GM18505 (cell line): ENCODE data around the gene LRRC25.
"Not testable (repeated sequence)": the region's sequence is repeated elsewhere in the genome, so short reads cannot be mapped to it uniquely, and the experiment has no call there.

Experiments used
- ATAC-seq: cut with Tn5 transposase; IDR thresholded peaks from one replicate; pipeline ENCODE4 v1.9.1; 2021; ENCODE audit not compliant: unreplicated experiment
- POLR2A ChIP-seq: IDR thresholded peaks from 4 replicates; pipeline ENCODE4 v1.6.1; 2011; ENCODE audit warnings: borderline replicate concordance; ENCODE audit not compliant: insufficient read depth, insufficient read length; ENCODE audit errors: extremely low read depth

Gene LRRC25

GRCh38 chr19:18416778-18417249 is 19.4 kb upstream of the LRRC25 start:
- no peak for ATAC-seq
- no peak for TF ChIP-seq POLR2A

GRCh38 chr19:18415178-18415867 is 17.9 kb upstream of the LRRC25 start:
- ATAC-seq: no peak
- TF ChIP-seq POLR2A: no peak

- TF ChIP-seq POLR2A: no peak
- no peak for ATAC-seq
Measured at GRCh38 chr19:18414504-18415177, 17.2 kb upstream of the LRRC25 start.

GRCh38 chr19:18412610-18413239 is 15.3 kb upstream of the LRRC25 start:
- ATAC-seq: no peak
- no peak for TF ChIP-seq POLR2A

GRCh38 chr19:18408053-18408476 is 10.6 kb upstream of the LRRC25 start:
- ATAC-seq: peak; percentile 64
- peak; percentile 30 for TF ChIP-seq POLR2A

- TF ChIP-seq POLR2A: no peak
- ATAC-seq: no peak
Measured at GRCh38 chr19:18406749-18407148, 9.3 kb upstream of the LRRC25 start.

- ATAC-seq: not testable (repeated sequence)
Measured at GRCh38 chr19:18405754-18406153, 8.3 kb upstream of the LRRC25 start.

- not testable (repeated sequence) for ATAC-seq
Measured at GRCh38 chr19:18402455-18403248, 5.2 kb upstream of the LRRC25 start.

GRCh38 chr19:18401580-18402112 is 4.2 kb upstream of the LRRC25 start:
- no peak for ATAC-seq
- no peak for TF ChIP-seq POLR2A

- no peak for ATAC-seq
- no peak for TF ChIP-seq POLR2A
Measured at GRCh38 chr19:18399008-18399407, 1.6 kb upstream of the LRRC25 start.

- no peak for TF ChIP-seq POLR2A
- ATAC-seq: no peak
Measured at GRCh38 chr19:18396471-18397241, 766 bp downstream of the LRRC25 start.

GRCh38 chr19:18393836-18394235 is 3.6 kb downstream of the LRRC25 start:
- TF ChIP-seq POLR2A: no peak
- ATAC-seq: no peak

GRCh38 chr19:18392926-18393325 is 4.5 kb downstream of the LRRC25 start:
- no peak for TF ChIP-seq POLR2A
- ATAC-seq: no peak

- TF ChIP-seq POLR2A: no peak
- ATAC-seq: no peak
Measured at GRCh38 chr19:18392417-18392816, 5.0 kb downstream of the LRRC25 start.
